ENCODE measurements around the gene LMNTD1. TPM values are rescaled to one million over a fixed set of nuclear protein-coding genes. Genes with fewer than 3 reads are reported as not detected.

LMNTD1 gene
- total RNA-seq, 1 experiment from 2014 or later = not detected

GRCh38 chr12:25456474-25456873 lies 96.6 kb downstream of the LMNTD1 start:
- intact Hi-C loops (cut with micrococcal nuclease; ENCODE audit: unreplicated experiment) = no loop called here
- no TSS peak for BruUV-seq (replicated peaks)
- Histone ChIP-seq H3K36me3 (ENCODE audit: low read depth) (no peaks in the 10 kb centered on the region), H3F3A (ENCODE audit: insufficient read depth, low read depth) (peaks cover 20% of the 10 kb centered on the region), H4K20me1 (ENCODE audit: insufficient read depth) (no peaks in the 10 kb centered on the region), H3K79me2 (ENCODE audit: low read depth) (no peaks in the 10 kb centered on the region), H2AFZ (no peak overlapping the region), H3K27me3 (ENCODE audit: insufficient read depth, low read depth) (no peaks in the 10 kb centered on the region), H3K27ac (no peak overlapping the region), H3K9me2 (ENCODE audit: insufficient read depth) (no peaks in the 10 kb centered on the region), H3K4me3 (no peak overlapping the region), H3K9me3 (ENCODE audit: insufficient read depth, low read depth) (0 out of 2 replicates have a peak, but pooled peaks cover 5% of the 10 kb centered on the region), H3K4me2 (no peak overlapping the region), H3K4me1 (replicated peaks; ENCODE audit: insufficient read depth) (peaks cover 22% of the 10 kb centered on the region)
- TF ChIP-seq EZH2 (IDR thresholded peaks at IDR 0.05; ENCODE audit: low read depth) = no peak
- TF ChIP-seq CTCF (conservative IDR thresholded peaks at IDR 0.05) = no peak
- DNase-seq = no peak
- CTCF ChIA-PET = no interaction called here
- POLR2A ChIA-PET (ENCODE audit: unreplicated experiment) = no interaction called here

DNA sequence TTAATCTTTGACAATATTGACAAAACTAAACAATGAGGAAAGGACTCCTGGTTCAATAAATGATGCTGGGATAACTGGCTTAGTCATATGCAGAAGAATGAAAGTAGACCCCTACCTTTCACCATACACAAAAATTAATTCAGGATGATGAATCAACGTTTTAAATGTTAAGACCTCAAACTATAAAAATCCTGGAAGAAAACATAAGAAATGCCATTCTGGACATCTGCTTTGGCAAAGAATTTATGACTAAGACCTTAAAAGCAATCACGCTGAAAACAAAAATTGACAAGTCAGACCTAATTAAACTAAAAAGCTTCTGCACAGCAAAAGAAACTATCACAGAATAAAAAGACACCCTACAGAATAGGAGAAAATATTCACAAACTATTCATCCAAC lies 97.4 kb downstream of the LMNTD1 start:
- Histone ChIP-seq H3K4me3 (no peak overlapping the region), H4K20me1 (ENCODE audit: insufficient read depth) (no peaks in the 10 kb centered on the region), H3K4me1 (replicated peaks; ENCODE audit: insufficient read depth) (peaks cover 22% of the 10 kb centered on the region), H3K9me3 (ENCODE audit: insufficient read depth, low read depth) (0 out of 2 replicates have a peak, but pooled peaks cover 5% of the 10 kb centered on the region), H3K4me2 (no peak overlapping the region), H3K9me2 (ENCODE audit: insufficient read depth) (no peaks in the 10 kb centered on the region), H2AFZ (no peak overlapping the region), H3K27me3 (ENCODE audit: insufficient read depth, low read depth) (no peaks in the 10 kb centered on the region), H3K79me2 (ENCODE audit: low read depth) (no peaks in the 10 kb centered on the region), H3K27ac (no peak overlapping the region), H3K36me3 (ENCODE audit: low read depth) (no peaks in the 10 kb centered on the region), H3F3A (ENCODE audit: insufficient read depth, low read depth) (peaks cover 20% of the 10 kb centered on the region)
- CTCF ChIA-PET = no interaction called here
- DNase-seq = no peak
- no TSS peak for BruUV-seq (replicated peaks)
- intact Hi-C loops (cut with micrococcal nuclease; ENCODE audit: unreplicated experiment) = no loop called here
- POLR2A ChIA-PET (ENCODE audit: unreplicated experiment) = no interaction called here
- no peak for TF ChIP-seq EZH2 (IDR thresholded peaks at IDR 0.05; ENCODE audit: low read depth)
- no peak for TF ChIP-seq CTCF (conservative IDR thresholded peaks at IDR 0.05)

DNA sequence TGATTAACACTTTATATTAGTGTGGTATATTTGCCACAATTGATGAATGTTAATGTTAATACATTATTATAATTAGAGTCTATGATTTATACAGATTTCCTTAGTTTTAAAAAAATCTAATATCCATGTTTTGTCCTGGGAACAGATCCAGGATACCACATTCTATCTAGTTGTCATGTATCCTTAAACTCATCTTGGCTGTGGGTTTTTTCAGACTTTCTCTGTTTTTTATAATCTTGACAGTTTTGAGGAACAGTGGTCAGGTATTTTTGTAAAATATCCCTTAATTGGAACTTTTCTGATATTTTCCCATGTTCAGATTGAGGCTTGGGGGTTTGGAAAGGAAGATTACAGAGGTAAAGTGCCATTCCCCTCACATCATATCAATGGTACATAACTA lies 104.1 kb downstream of the LMNTD1 start:
- H3F3A ChIP-seq (ENCODE audit: insufficient read depth, low read depth) = no peaks in the 10 kb centered on the region
- no peak for DNase-seq
- H3K9me2 ChIP-seq (ENCODE audit: insufficient read depth) = no peaks in the 10 kb centered on the region
- no peak overlapping the region for H3K27ac ChIP-seq
- TF ChIP-seq EZH2 (IDR thresholded peaks at IDR 0.05; ENCODE audit: low read depth) (no peak), CTCF (conservative IDR thresholded peaks at IDR 0.05) (no peak)
- H3K4me2 ChIP-seq = no peak overlapping the region
- no peaks in the 10 kb centered on the region for H3K9me3 ChIP-seq (ENCODE audit: insufficient read depth, low read depth)
- no peaks in the 10 kb centered on the region for H3K4me1 ChIP-seq (replicated peaks; ENCODE audit: insufficient read depth)
- no TSS peak for BruUV-seq (replicated peaks)
- no peaks in the 10 kb centered on the region for H4K20me1 ChIP-seq (ENCODE audit: insufficient read depth)
- CTCF ChIA-PET = no interaction called here
- POLR2A ChIA-PET (ENCODE audit: unreplicated experiment) = no interaction called here
- H3K4me3 ChIP-seq = no peak overlapping the region
- no peaks in the 10 kb centered on the region for H3K36me3 ChIP-seq (ENCODE audit: low read depth)
- no peaks in the 10 kb centered on the region for H3K79me2 ChIP-seq (ENCODE audit: low read depth)
- no peak overlapping the region for H2AFZ ChIP-seq
- H3K27me3 ChIP-seq (ENCODE audit: insufficient read depth, low read depth) = no peaks in the 10 kb centered on the region
- intact Hi-C loops (cut with micrococcal nuclease; ENCODE audit: unreplicated experiment) = no loop called here

Measured in PC-9 (cell line).